ENCODE results near the gene TANC1. TPM values are rescaled to one million over a fixed set of nuclear protein-coding genes. Genes with fewer than 3 reads are reported as not detected.

TANC1 gene
- total RNA-seq, 1 experiment from 2014 or later = not detected

DNA sequence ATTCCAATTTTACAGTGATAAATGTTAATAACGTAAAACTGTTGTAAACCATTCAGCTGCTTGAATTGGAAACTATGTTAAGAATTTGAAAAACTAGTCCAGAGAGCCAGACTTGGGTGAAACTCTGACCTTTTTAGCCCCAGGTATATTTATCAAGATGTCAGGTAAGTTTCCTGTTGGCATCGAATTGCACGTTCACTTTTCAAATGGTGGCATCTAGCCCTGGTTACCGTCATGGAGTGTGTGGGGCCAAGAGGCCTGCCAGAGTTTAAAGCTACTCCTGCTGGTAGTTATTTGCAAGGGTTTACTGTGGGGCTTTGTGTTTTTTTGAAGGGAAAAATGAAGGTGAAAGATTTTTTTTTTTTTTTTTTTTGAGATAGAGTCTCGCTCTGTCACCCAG, 208.1 kb downstream of the TANC1 start:
- Histone ChIP-seq H3K9me2 (replicated peaks; ENCODE audit: insufficient read depth, low read length) (no peaks in the 10 kb centered on the region), H3K79me2 (ENCODE audit: low read length) (no peaks in the 10 kb centered on the region), H3K4me1 (ENCODE audit: low read length) (no peaks in the 10 kb centered on the region), H3K4me3 (ENCODE audit: low read length) (no peak overlapping the region), H3K9me3 (ENCODE audit: low read length) (no peaks in the 10 kb centered on the region), H3K9ac (ENCODE audit: low read length) (no peak overlapping the region), H3K27ac (ENCODE audit: low read length) (no peak overlapping the region), H3K36me3 (ENCODE audit: insufficient read depth, low read length) (no peaks in the 10 kb centered on the region), H4K20me1 (ENCODE audit: insufficient read depth, low read depth, low read length) (no peaks in the 10 kb centered on the region), H3K27me3 (ENCODE audit: low read length) (no peaks in the 10 kb centered on the region), H3K4me2 (ENCODE audit: low read depth, low read length, poor library complexity, severe bottlenecking) (no peak overlapping the region), H2AFZ (ENCODE audit: low read length) (no peak overlapping the region)
- no peak for DNase-seq

- Histone ChIP-seq H4K20me1 (ENCODE audit: insufficient read depth, low read depth, low read length) (no peaks in the 10 kb centered on the region), H3K27me3 (ENCODE audit: low read length) (no peaks in the 10 kb centered on the region), H3K4me3 (ENCODE audit: low read length) (no peak overlapping the region), H3K9ac (ENCODE audit: low read length) (no peak overlapping the region), H3K4me1 (ENCODE audit: low read length) (no peaks in the 10 kb centered on the region), H3K9me3 (ENCODE audit: low read length) (no peaks in the 10 kb centered on the region), H2AFZ (ENCODE audit: low read length) (no peak overlapping the region), H3K79me2 (ENCODE audit: low read length) (no peaks in the 10 kb centered on the region), H3K4me2 (ENCODE audit: low read depth, low read length, poor library complexity, severe bottlenecking) (no peak overlapping the region), H3K9me2 (replicated peaks; ENCODE audit: insufficient read depth, low read length) (no peaks in the 10 kb centered on the region), H3K36me3 (ENCODE audit: insufficient read depth, low read length) (no peaks in the 10 kb centered on the region), H3K27ac (ENCODE audit: low read length) (no peak overlapping the region)
- no peak for DNase-seq
Measured at GRCh38 chr2:159177357-159177756, 208.9 kb downstream of the TANC1 start.

DNA sequence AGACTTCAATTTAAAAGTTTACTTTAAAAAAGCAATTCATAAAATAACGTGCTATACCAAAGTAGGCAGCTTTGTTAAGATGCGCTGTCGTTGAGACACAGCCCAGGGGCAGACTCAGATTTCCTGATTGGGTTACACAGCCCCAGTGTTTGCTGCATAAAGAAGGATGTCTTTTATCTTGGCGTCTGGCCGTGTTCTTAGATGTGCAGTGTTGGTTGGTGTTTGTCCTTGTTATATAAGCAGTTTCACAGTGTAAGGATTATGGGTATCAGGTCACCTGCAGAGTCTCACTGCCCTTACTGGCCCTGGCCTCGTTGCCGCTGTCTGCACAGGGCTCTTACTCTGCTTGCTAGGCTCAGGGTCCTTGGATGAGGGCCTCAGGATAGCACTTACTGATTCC, 209.5 kb downstream of the TANC1 start:
- H3K36me3 ChIP-seq (ENCODE audit: insufficient read depth, low read length) = no peaks in the 10 kb centered on the region
- no peak for DNase-seq
- no peaks in the 10 kb centered on the region for H3K9me3 ChIP-seq (ENCODE audit: low read length)
- no peaks in the 10 kb centered on the region for H3K27me3 ChIP-seq (ENCODE audit: low read length)
- H3K27ac ChIP-seq (ENCODE audit: low read length) = no peak overlapping the region
- H3K9ac ChIP-seq (ENCODE audit: low read length) = no peak overlapping the region
- H3K4me2 ChIP-seq (ENCODE audit: low read depth, low read length, poor library complexity, severe bottlenecking) = no peak overlapping the region
- H2AFZ ChIP-seq (ENCODE audit: low read length) = no peak overlapping the region
- no peaks in the 10 kb centered on the region for H4K20me1 ChIP-seq (ENCODE audit: insufficient read depth, low read depth, low read length)
- H3K4me3 ChIP-seq (ENCODE audit: low read length) = no peak overlapping the region
- no peaks in the 10 kb centered on the region for H3K4me1 ChIP-seq (ENCODE audit: low read length)
- H3K9me2 ChIP-seq (replicated peaks; ENCODE audit: insufficient read depth, low read length) = no peaks in the 10 kb centered on the region
- no peaks in the 10 kb centered on the region for H3K79me2 ChIP-seq (ENCODE audit: low read length)

GRCh38 chr2:159179096-159179495, 210.7 kb downstream of the TANC1 start:
- no peak overlapping the region for H3K4me2 ChIP-seq (ENCODE audit: low read depth, low read length, poor library complexity, severe bottlenecking)
- H3K9me3 ChIP-seq (ENCODE audit: low read length) = no peaks in the 10 kb centered on the region
- no peaks in the 10 kb centered on the region for H3K79me2 ChIP-seq (ENCODE audit: low read length)
- H3K27me3 ChIP-seq (ENCODE audit: low read length) = no peaks in the 10 kb centered on the region
- H3K36me3 ChIP-seq (ENCODE audit: insufficient read depth, low read length) = no peaks in the 10 kb centered on the region
- no peaks in the 10 kb centered on the region for H4K20me1 ChIP-seq (ENCODE audit: insufficient read depth, low read depth, low read length)
- no peak overlapping the region for H2AFZ ChIP-seq (ENCODE audit: low read length)
- no peaks in the 10 kb centered on the region for H3K4me1 ChIP-seq (ENCODE audit: low read length)
- no peak overlapping the region for H3K9ac ChIP-seq (ENCODE audit: low read length)
- H3K9me2 ChIP-seq (replicated peaks; ENCODE audit: insufficient read depth, low read length) = no peaks in the 10 kb centered on the region
- no peak for DNase-seq
- H3K4me3 ChIP-seq (ENCODE audit: low read length) = no peak overlapping the region
- H3K27ac ChIP-seq (ENCODE audit: low read length) = no peak overlapping the region

DNA sequence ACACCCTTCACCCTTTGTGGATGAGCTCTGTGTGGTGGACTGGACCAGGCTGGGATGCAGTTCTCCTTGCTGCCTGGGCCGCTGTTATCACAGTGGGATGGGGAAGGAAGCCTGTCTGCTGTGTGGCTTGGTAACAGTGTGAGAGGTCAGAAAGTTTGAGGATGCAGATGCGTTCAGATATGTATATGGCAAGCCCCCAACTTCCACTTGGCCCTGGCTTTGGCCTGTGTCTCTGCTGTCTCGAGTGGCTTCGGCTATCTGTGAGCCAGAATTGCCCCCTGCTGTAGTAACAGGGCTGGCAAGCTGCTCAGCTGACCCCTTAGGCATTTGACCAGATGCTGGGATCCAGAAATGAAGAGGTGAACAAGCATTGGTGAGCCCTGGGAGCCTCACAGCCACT, 211.3 kb downstream of the TANC1 start:
- H3K9me3 ChIP-seq (ENCODE audit: low read length) = no peaks in the 10 kb centered on the region
- DNase-seq = no peak
- H3K9me2 ChIP-seq (replicated peaks; ENCODE audit: insufficient read depth, low read length) = no peaks in the 10 kb centered on the region
- H3K4me2 ChIP-seq (ENCODE audit: low read depth, low read length, poor library complexity, severe bottlenecking) = no peak overlapping the region
- no peak overlapping the region for H3K9ac ChIP-seq (ENCODE audit: low read length)
- H3K4me1 ChIP-seq (ENCODE audit: low read length) = no peaks in the 10 kb centered on the region
- H2AFZ ChIP-seq (ENCODE audit: low read length) = no peak overlapping the region
- no peaks in the 10 kb centered on the region for H4K20me1 ChIP-seq (ENCODE audit: insufficient read depth, low read depth, low read length)
- H3K27ac ChIP-seq (ENCODE audit: low read length) = no peak overlapping the region
- H3K27me3 ChIP-seq (ENCODE audit: low read length) = no peaks in the 10 kb centered on the region
- no peaks in the 10 kb centered on the region for H3K79me2 ChIP-seq (ENCODE audit: low read length)
- no peak overlapping the region for H3K4me3 ChIP-seq (ENCODE audit: low read length)
- no peaks in the 10 kb centered on the region for H3K36me3 ChIP-seq (ENCODE audit: insufficient read depth, low read length)

DNA sequence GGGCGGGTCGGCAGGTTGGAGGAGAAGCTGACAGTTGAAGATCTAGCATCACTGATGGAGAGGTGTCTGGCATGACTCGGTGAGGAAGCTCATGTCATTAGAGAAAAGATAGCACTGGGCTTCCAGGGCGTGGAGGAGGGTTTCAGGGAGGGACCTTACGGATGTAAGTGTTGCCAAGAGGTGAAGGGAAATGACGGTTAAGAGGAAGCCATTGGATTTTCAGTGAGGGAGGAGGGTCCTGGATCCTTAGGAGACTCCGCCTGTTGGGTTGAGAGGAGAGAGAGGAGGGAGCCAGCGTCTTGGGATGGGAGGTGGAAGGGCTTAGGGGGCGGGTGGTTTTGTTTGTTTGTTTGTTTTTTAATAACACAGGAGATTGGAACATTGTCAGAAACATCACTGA, 214.9 kb downstream of the TANC1 start:
- DNase-seq = no peak
- H3K4me1 ChIP-seq (ENCODE audit: low read length) = no peaks in the 10 kb centered on the region
- no peak overlapping the region for H3K27ac ChIP-seq (ENCODE audit: low read length)
- no peaks in the 10 kb centered on the region for H3K27me3 ChIP-seq (ENCODE audit: low read length)
- no peak overlapping the region for H2AFZ ChIP-seq (ENCODE audit: low read length)
- H3K9me3 ChIP-seq (ENCODE audit: low read length) = no peaks in the 10 kb centered on the region
- no peak overlapping the region for H3K4me3 ChIP-seq (ENCODE audit: low read length)
- H4K20me1 ChIP-seq (ENCODE audit: insufficient read depth, low read depth, low read length) = no peaks in the 10 kb centered on the region
- no peaks in the 10 kb centered on the region for H3K79me2 ChIP-seq (ENCODE audit: low read length)
- H3K9ac ChIP-seq (ENCODE audit: low read length) = no peak overlapping the region
- no peaks in the 10 kb centered on the region for H3K36me3 ChIP-seq (ENCODE audit: insufficient read depth, low read length)
- H3K4me2 ChIP-seq (ENCODE audit: low read depth, low read length, poor library complexity, severe bottlenecking) = no peak overlapping the region
- no peaks in the 10 kb centered on the region for H3K9me2 ChIP-seq (replicated peaks; ENCODE audit: insufficient read depth, low read length)

GRCh38 chr2:159185401-159186130, 217.1 kb downstream of the TANC1 start:
- Histone ChIP-seq H3K4me3 (ENCODE audit: low read length) (no peak overlapping the region), H3K79me2 (ENCODE audit: low read length) (no peaks in the 10 kb centered on the region), H3K4me1 (ENCODE audit: low read length) (no peaks in the 10 kb centered on the region), H3K9me2 (replicated peaks; ENCODE audit: insufficient read depth, low read length) (no peaks in the 10 kb centered on the region), H3K9ac (ENCODE audit: low read length) (no peak overlapping the region), H3K9me3 (ENCODE audit: low read length) (no peaks in the 10 kb centered on the region), H3K4me2 (ENCODE audit: low read depth, low read length, poor library complexity, severe bottlenecking) (no peak overlapping the region), H3K27me3 (ENCODE audit: low read length) (no peaks in the 10 kb centered on the region), H4K20me1 (ENCODE audit: insufficient read depth, low read depth, low read length) (no peaks in the 10 kb centered on the region), H3K36me3 (ENCODE audit: insufficient read depth, low read length) (no peaks in the 10 kb centered on the region), H3K27ac (ENCODE audit: low read length) (no peak overlapping the region), H2AFZ (ENCODE audit: low read length) (no peak overlapping the region)
- DNase-seq = no peak

DNA sequence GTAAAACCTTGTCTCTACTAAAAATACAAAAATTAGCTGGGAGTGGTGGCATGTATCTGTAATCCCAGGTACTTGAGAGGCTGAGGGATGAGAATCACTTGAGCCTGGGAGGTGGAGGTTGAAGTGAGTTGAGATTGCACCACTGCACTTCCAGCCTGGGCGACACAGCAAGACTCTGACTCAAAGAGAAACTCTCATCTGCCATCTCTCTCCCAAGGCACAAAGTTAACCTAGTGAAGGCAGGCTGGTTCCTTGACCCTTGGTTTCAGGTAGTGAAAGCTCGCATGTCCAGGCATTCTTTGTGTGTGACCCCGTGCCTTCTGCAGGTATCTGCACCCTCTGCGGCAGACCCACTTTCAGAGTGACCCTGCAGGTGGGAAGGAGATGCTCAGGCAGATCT, 218.0 kb downstream of the TANC1 start:
- no peaks in the 10 kb centered on the region for H4K20me1 ChIP-seq (ENCODE audit: insufficient read depth, low read depth, low read length)
- no peak overlapping the region for H3K4me2 ChIP-seq (ENCODE audit: low read depth, low read length, poor library complexity, severe bottlenecking)
- H3K9me3 ChIP-seq (ENCODE audit: low read length) = no peaks in the 10 kb centered on the region
- DNase-seq = no peak
- no peaks in the 10 kb centered on the region for H3K36me3 ChIP-seq (ENCODE audit: insufficient read depth, low read length)
- no peaks in the 10 kb centered on the region for H3K27me3 ChIP-seq (ENCODE audit: low read length)
- H3K4me3 ChIP-seq (ENCODE audit: low read length) = no peak overlapping the region
- no peaks in the 10 kb centered on the region for H3K79me2 ChIP-seq (ENCODE audit: low read length)
- no peak overlapping the region for H3K9ac ChIP-seq (ENCODE audit: low read length)
- no peaks in the 10 kb centered on the region for H3K9me2 ChIP-seq (replicated peaks; ENCODE audit: insufficient read depth, low read length)
- H3K4me1 ChIP-seq (ENCODE audit: low read length) = no peaks in the 10 kb centered on the region
- no peak overlapping the region for H2AFZ ChIP-seq (ENCODE audit: low read length)
- no peak overlapping the region for H3K27ac ChIP-seq (ENCODE audit: low read length)
